Mucosa of descending colon (tissue), 3 donors: Measurements from ENCODE around the gene GGTLC2. TPM values are rescaled to one million over a fixed set of nuclear protein-coding genes. Genes with fewer than 3 reads are reported as not detected.
"Not testable (repeated sequence)": the region's sequence is repeated elsewhere in the genome, so short reads cannot be mapped to it uniquely, and the experiment has no call there.

Experiments
- ATAC-seq: fragments of 200-7000 bp; cut with Tn5 transposase; one replicate; pipeline ENCODE4 v1.9.1; 2020; ENCODE audit warnings: mild to moderate bottlenecking, moderate library complexity
- DNase-seq, 3 donors: peaks; one replicate each; pipeline ENCODE4 v3.0.0-alpha.2; 2020
- H3K36me3 ChIP-seq: fragments of 200-600 bp; one replicate; pipeline ENCODE4 v1.8.0; 2021; ENCODE audit warnings: low read depth, mild to moderate bottlenecking
- H3K4me1 ChIP-seq: fragments of 200-600 bp; one replicate; pipeline ENCODE4 v1.8.0; 2021; ENCODE audit warnings: low read depth, mild to moderate bottlenecking
- H3K4me3 ChIP-seq: fragments of 200-600 bp; one replicate; pipeline ENCODE4 v1.8.0; 2021; ENCODE audit warnings: mild to moderate bottlenecking
- H3K9me3 ChIP-seq: fragments of 200-600 bp; one replicate; pipeline ENCODE4 v1.8.0; 2021; ENCODE audit warnings: mild to moderate bottlenecking
- intact Hi-C, 2 donors: fragments of 100-400 bp; cut with DNase I in 1 of 2; cut with micrococcal nuclease in 1 of 2; formaldehyde crosslinking; loops; one replicate each; pipeline versions ENCODE4 v1.11.0 to v1.11.1; 2022; cut with DNase I, micrococcal nuclease
- total RNA-seq, 3 donors: library from RNA; stranded (reverse); fragmentation: NEBNext Ultra II Directional in 2 of 3; extraction: Animal tissue kit (Norgen Biotek cat#: 25700) in 2 of 3; gene quantifications; one replicate each; pipeline versions ENCODE4 v1.2.1 to v1.2.4, GENCODE V29; 2021 to 2023
- TF ChIP-seq, protein P1 (sequence below): fragments of 200-600 bp; IDR thresholded peaks from one replicate; pipeline ENCODE4 v1.8.0; 2022; ENCODE audit warnings: antibody characterized with exemption, mild to moderate bottlenecking
- donor health status: DM: no; HTN: no; CAD: no; lungs with moderate emphysema.
- donor health status: DM: no; HTN: no; CAD: no.
- donor health status: DM: no; HTN: yes; CAD: no.

GGTLC2 gene
- total RNA-seq, 3 donors from 2014 or later, result not detected

DNA sequence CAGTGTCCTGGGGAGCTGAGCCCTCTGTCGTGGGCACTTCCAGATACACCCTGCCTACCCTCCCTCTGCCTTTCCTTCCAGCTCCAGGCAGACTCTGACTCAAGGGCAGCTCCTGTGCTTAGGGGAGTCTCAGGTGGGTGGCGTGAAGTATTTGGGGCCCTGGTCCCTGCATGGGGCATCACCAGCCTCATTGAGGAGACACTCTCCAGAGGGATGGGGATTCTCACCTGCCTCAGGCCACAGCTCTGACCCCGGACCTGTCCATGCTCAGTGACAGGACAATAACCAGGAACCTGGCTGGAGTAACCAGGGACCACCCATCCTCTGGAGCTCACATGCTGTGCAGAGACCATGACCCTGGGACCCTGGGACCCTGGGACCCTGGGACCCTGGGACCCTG is 41.2 kb downstream of the GGTLC2 start:
- intact Hi-C loops, result no loop called here
- ATAC-seq (no peak), DNase-seq (no peak)
- Histone ChIP-seq H3K4me3 (no peak overlapping the region), H3K36me3 (no peaks in the 10 kb centered on the region), H3K9me3 (no peaks in the 10 kb centered on the region), H3K4me1 (peaks cover 3% of the 10 kb centered on the region)
- TF ChIP-seq, protein P1, sequence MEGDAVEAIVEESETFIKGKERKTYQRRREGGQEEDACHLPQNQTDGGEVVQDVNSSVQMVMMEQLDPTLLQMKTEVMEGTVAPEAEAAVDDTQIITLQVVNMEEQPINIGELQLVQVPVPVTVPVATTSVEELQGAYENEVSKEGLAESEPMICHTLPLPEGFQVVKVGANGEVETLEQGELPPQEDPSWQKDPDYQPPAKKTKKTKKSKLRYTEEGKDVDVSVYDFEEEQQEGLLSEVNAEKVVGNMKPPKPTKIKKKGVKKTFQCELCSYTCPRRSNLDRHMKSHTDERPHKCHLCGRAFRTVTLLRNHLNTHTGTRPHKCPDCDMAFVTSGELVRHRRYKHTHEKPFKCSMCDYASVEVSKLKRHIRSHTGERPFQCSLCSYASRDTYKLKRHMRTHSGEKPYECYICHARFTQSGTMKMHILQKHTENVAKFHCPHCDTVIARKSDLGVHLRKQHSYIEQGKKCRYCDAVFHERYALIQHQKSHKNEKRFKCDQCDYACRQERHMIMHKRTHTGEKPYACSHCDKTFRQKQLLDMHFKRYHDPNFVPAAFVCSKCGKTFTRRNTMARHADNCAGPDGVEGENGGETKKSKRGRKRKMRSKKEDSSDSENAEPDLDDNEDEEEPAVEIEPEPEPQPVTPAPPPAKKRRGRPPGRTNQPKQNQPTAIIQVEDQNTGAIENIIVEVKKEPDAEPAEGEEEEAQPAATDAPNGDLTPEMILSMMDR, result no peak

DNA sequence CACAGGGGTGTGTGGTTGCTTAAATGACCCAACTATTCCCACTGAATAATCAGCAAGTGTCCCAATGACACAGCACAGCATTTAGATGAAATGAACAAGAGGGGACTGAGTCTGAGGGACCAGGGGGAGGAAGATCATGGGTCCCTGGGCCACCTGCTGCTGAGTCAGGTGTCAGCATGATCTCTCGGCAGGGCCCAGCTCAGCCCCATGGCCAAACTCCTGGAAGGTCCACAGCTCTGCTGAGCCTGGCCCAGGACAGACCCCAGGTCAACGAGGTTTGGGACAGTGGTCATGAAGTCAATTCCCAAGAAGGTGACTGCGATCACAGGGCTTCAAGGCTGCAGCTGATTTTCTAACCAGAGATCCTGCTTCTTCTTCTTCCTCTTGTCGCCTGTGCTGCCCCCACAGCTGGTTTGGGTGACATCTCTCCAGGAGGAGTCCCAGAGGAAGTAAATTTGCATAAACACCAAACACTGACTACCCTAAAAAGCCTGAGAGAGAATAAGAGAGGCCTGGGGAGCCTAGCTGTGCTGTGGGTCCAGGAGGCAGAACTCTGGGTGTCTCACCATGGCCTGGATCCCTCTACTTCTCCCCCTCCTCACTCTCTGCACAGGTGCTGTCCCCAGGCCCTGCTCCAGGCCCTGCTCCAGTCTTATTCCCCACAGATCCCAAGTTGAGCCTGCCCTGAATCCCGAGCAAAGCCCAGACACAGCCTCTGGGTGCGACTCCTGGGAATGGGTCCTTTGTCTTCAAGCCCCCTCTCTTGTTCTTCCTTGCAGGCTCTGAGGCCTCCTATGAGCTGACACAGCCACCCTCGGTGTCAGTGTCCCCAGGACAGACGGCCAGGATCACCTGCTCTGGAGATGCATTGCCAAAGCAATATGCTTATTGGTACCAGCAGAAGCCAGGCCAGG is 42.0 kb downstream of the GGTLC2 start:
- DNase-seq, H3K9me3 ChIP-seq: not testable (repeated sequence)

DNA sequence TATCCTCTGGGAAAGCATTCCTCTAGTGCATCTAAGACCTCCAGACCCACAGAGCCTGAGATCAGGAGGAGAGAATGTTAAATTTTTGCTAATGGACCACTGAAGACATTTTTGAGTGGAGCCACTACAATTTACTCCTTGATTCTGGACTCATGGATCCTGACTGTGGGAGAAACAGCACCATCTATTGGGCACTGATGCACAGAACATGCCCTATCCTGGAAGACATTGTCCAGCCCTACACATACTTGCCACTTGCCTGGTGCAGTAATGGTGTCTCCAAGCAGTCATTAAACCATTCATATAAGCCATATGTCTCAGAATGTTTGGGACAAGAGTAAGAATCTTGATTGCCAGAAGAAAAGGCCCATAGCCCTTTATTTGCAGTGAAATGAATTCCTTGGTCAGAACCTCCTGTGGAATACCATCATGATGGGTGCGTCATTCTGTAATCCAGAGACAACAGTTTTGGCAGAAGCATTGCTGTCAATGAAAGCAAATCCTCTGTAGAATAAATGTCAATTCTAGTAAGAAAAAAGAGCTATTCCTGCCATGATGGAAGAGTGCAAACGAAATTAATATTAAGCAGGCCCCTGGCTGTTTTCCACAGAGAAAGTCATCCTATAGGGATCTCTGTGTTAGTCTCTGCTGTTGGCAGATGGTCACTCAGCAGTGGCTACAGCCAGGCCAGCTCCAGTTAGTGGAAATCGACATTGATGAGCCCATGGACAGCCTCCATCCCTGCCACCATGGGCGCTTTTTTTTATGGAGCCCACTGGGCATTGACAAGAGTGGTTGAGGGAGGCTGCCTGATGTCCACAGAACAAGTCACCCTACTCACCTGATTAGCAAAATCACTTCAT is 43.5 kb downstream of the GGTLC2 start:
- Histone ChIP-seq H3K4me3 (no peak overlapping the region), H3K36me3 (no peaks in the 10 kb centered on the region), H3K9me3 (no peaks in the 10 kb centered on the region), H3K4me1 (peaks cover 3% of the 10 kb centered on the region)
- ATAC-seq (peak; percentile 73), DNase-seq (peak in 1 of 3 donors; percentile 70)
- intact Hi-C loops, result no loop called here
- TF ChIP-seq, protein P1, result peak; percentile 69

More for the DNA sequence above, 42.0 kb downstream of the GGTLC2 start:
- ATAC-seq, result peak; percentile 28
- H3K4me1 ChIP-seq, intact Hi-C loops, H3K4me3 ChIP-seq, H3K36me3 ChIP-seq: not testable (repeated sequence)

- H3K4me3 ChIP-seq, result no peak overlapping the region
- H3K9me3 ChIP-seq, result no peaks in the 10 kb centered on the region
- intact Hi-C loops, result no loop called here
- TF ChIP-seq, protein P1, result no peak
- no peaks in the 10 kb centered on the region for H3K36me3 ChIP-seq
- ATAC-seq (no peak), DNase-seq (no peak)
- H3K4me1 ChIP-seq, result peaks cover 10% of the 10 kb centered on the region
Observed at GRCh38 chr22:22689621-22690345, 45.4 kb downstream of the GGTLC2 start.

GRCh38 chr22:22691055-22691454 is 46.6 kb downstream of the GGTLC2 start:
- Histone ChIP-seq H3K9me3 (no peaks in the 10 kb centered on the region), H3K4me1 (peaks cover 10% of the 10 kb centered on the region), H3K36me3 (no peaks in the 10 kb centered on the region), H3K4me3 (no peak overlapping the region)
- TF ChIP-seq, protein P1, result no peak
- DNase-seq (no peak), ATAC-seq (no peak)
- intact Hi-C loops, result no loop called here
